Sciatic nerve (tissue), 2 donors: ENCODE data around the gene COL17A1. TPM values are rescaled to one million over a fixed set of nuclear protein-coding genes. Genes with fewer than 3 reads are reported as not detected.

ENCODE experiments used
- ATAC-seq: fragments of 200-7000 bp; cut with Tn5 transposase; one replicate; pipeline ENCODE4 v1.9.1; 2020; ENCODE audit warnings: mild to moderate bottlenecking, moderate library complexity
- DNase-seq: peaks from one replicate; pipeline ENCODE4 v3.0.0-alpha.2; 2020; ENCODE audit warnings: low spot score
- intact Hi-C: fragments of 100-400 bp; cut with DNase I; formaldehyde crosslinking; loops from one replicate; pipeline ENCODE4 v1.14.2; 2022
- total RNA-seq: library from RNA; stranded (reverse); fragmentation: NEBNext Ultra II Directional; extraction: Animal tissue kit (Norgen Biotek cat#: 25700); gene quantifications from one replicate; pipeline ENCODE4 v1.2.1, GENCODE V29; 2021
- donor health status: DM: no; HTN: no; CAD: no.
- donor health status: DM: no; HTN: no; CAD: no.

The COL17A1 gene
- total RNA-seq, 1 donor from 2014 or later, result 0.45 TPM

GRCh38 chr10:104059364-104059763 is 26.3 kb downstream of the COL17A1 start:
- no peak for ATAC-seq
- intact Hi-C loops, result no loop called here
- DNase-seq, result no peak

- intact Hi-C loops, result no loop called here
Measured at GRCh38 chr10:104057717-104058116, 28.0 kb downstream of the COL17A1 start.

GRCh38 chr10:104056619-104057273 is 28.9 kb downstream of the COL17A1 start:
- intact Hi-C loops, result no loop called here
- ATAC-seq (no peak), DNase-seq (no peak)

More at GRCh38 chr10:104057717-104058116, 28.0 kb downstream of the COL17A1 start:
- ATAC-seq (no peak), DNase-seq (no peak)

- no peak for DNase-seq
- no peak for ATAC-seq
- intact Hi-C loops, result no loop called here
Measured at GRCh38 chr10:104054430-104054829, 31.2 kb downstream of the COL17A1 start.

GRCh38 chr10:104053201-104053600 is 32.5 kb downstream of the COL17A1 start:
- intact Hi-C loops, result no loop called here
- DNase-seq, result no peak
- ATAC-seq, result no peak

GRCh38 chr10:104052431-104052830 is 33.2 kb downstream of the COL17A1 start:
- ATAC-seq (no peak), DNase-seq (no peak)
- intact Hi-C loops, result no loop called here

- ATAC-seq, result no peak
- intact Hi-C loops, result no loop called here
- no peak for DNase-seq
Measured at GRCh38 chr10:104049504-104050250, 36.0 kb downstream of the COL17A1 start.

- ATAC-seq, result no peak
- no peak for DNase-seq
- intact Hi-C loops, result no loop called here
Measured at GRCh38 chr10:104046651-104047050, 39.0 kb downstream of the COL17A1 start.

GRCh38 chr10:104045151-104046089 is 40.3 kb downstream of the COL17A1 start:
- ATAC-seq (peak; percentile 66), DNase-seq (no peak)
- intact Hi-C loops, result no loop called here

GRCh38 chr10:104043854-104044253 is 41.8 kb downstream of the COL17A1 start:
- intact Hi-C loops, result no loop called here
- DNase-seq (no peak), ATAC-seq (no peak)

- ATAC-seq, result no peak
- no peak for DNase-seq
- intact Hi-C loops, result no loop called here
Measured at GRCh38 chr10:104043185-104043830, 42.4 kb downstream of the COL17A1 start.

GRCh38 chr10:104041891-104042535 is 43.7 kb downstream of the COL17A1 start:
- no peak for DNase-seq
- ATAC-seq, result no peak
- intact Hi-C loops, result no loop called here

- no peak for ATAC-seq
- no peak for DNase-seq
- intact Hi-C loops, result no loop called here
Measured at GRCh38 chr10:104040862-104041789, 44.6 kb downstream of the COL17A1 start.

GRCh38 chr10:104040382-104040781 is 45.3 kb downstream of the COL17A1 start:
- intact Hi-C loops, result no loop called here

GRCh38 chr10:104038958-104039752 is 46.5 kb downstream of the COL17A1 start:
- no peak for DNase-seq
- no peak for ATAC-seq
- intact Hi-C loops, result no loop called here

More at GRCh38 chr10:104040382-104040781, 45.3 kb downstream of the COL17A1 start:
- ATAC-seq, result no peak
- DNase-seq, result no peak

- ATAC-seq (no peak), DNase-seq (no peak)
- intact Hi-C loops, result no loop called here
Measured at GRCh38 chr10:104038537-104038936, 47.1 kb downstream of the COL17A1 start.
